ENCODE results near the gene MEPCE. TPM values are rescaled to one million over a fixed set of nuclear protein-coding genes. Genes with fewer than 3 reads are reported as not detected.

Gene MEPCE
- total and polyA plus RNA-seq, 9 of the 15 experiments (the other 6 are each of a cell fraction or from before 2014, with no cell fraction given) = 10.9 to 76.3 (median 44.1) TPM

DNA sequence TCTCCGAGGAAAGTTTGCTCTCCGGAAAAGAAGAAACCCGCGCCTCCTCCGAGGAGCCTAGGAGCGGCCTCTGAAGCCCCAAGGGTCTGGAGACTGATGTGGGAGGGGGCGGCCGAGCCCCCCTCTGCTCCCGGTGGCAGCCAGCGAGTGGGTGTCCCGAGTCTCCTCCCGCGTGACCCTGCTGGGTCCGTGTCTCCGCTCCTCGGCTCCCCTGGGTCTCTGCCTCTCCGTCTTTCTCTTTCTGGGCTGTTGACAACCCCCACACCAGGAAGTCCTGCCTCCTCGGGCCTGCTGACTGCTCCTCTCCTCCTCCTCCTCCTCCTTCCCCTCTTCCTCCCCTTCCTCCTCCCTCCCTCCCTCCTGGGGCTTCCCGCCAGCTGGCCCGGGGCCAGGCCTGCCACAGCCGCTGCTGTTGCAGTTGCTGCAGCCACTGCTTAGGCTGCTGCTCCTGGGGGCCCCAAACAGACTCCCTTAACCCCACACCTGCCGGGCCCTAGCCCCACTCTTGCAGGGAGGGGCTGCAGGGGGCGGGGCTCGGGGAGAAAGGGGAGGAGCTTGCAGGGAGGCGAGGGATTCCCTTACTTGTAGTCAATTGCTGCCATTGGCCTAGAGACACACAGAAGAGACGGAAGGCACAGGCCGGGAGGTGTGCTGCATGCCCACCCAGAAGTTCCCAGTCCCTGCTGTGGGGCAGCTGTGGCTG, 49.5 kb downstream of the MEPCE start, which contains the start of gene TSC22D4 (continued):
- TF ChIP-seq, protein P1, sequence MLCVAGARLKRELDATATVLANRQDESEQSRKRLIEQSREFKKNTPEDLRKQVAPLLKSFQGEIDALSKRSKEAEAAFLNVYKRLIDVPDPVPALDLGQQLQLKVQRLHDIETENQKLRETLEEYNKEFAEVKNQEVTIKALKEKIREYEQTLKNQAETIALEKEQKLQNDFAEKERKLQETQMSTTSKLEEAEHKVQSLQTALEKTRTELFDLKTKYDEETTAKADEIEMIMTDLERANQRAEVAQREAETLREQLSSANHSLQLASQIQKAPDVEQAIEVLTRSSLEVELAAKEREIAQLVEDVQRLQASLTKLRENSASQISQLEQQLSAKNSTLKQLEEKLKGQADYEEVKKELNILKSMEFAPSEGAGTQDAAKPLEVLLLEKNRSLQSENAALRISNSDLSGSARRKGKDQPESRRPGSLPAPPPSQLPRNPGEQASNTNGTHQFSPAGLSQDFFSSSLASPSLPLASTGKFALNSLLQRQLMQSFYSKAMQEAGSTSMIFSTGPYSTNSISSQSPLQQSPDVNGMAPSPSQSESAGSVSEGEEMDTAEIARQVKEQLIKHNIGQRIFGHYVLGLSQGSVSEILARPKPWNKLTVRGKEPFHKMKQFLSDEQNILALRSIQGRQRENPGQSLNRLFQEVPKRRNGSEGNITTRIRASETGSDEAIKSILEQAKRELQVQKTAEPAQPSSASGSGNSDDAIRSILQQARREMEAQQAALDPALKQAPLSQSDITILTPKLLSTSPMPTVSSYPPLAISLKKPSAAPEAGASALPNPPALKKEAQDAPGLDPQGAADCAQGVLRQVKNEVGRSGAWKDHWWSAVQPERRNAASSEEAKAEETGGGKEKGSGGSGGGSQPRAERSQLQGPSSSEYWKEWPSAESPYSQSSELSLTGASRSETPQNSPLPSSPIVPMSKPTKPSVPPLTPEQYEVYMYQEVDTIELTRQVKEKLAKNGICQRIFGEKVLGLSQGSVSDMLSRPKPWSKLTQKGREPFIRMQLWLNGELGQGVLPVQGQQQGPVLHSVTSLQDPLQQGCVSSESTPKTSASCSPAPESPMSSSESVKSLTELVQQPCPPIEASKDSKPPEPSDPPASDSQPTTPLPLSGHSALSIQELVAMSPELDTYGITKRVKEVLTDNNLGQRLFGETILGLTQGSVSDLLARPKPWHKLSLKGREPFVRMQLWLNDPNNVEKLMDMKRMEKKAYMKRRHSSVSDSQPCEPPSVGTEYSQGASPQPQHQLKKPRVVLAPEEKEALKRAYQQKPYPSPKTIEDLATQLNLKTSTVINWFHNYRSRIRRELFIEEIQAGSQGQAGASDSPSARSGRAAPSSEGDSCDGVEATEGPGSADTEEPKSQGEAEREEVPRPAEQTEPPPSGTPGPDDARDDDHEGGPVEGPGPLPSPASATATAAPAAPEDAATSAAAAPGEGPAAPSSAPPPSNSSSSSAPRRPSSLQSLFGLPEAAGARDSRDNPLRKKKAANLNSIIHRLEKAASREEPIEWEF (CRISPR knock-in tag; IDR thresholded peaks at IDR 0.05) = no peak
- peak; percentile 62 for TF ChIP-seq SMAD4 (CRISPR knock-in tag; conservative IDR thresholded peaks at IDR 0.05)
- no peak for TF ChIP-seq RBM17 (IDR thresholded peaks at IDR 0.05; ENCODE audit: borderline replicate concordance, low read depth, low read length)
- TF ChIP-seq, protein P2, sequence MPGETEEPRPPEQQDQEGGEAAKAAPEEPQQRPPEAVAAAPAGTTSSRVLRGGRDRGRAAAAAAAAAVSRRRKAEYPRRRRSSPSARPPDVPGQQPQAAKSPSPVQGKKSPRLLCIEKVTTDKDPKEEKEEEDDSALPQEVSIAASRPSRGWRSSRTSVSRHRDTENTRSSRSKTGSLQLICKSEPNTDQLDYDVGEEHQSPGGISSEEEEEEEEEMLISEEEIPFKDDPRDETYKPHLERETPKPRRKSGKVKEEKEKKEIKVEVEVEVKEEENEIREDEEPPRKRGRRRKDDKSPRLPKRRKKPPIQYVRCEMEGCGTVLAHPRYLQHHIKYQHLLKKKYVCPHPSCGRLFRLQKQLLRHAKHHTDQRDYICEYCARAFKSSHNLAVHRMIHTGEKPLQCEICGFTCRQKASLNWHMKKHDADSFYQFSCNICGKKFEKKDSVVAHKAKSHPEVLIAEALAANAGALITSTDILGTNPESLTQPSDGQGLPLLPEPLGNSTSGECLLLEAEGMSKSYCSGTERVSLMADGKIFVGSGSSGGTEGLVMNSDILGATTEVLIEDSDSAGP (CRISPR knock-in tag; IDR thresholded peaks at IDR 0.05) = 0 out of 2 replicates have a peak, but pooled peaks have one; percentile 28
- TF ChIP-seq KDM2B (CRISPR knock-in tag; IDR thresholded peaks at IDR 0.05) = no peak
- no peak for TF ChIP-seq SLC30A9 (CRISPR knock-in tag; IDR thresholded peaks at IDR 0.05)
- peak; percentile 62 for TF ChIP-seq MBD2 (IDR thresholded peaks at IDR 0.05; ENCODE audit: borderline replicate concordance, low read depth)
- no peak for TF ChIP-seq HNRNPUL1 (IDR thresholded peaks at IDR 0.05; ENCODE audit: low read length)
- TF ChIP-seq, protein P3, sequence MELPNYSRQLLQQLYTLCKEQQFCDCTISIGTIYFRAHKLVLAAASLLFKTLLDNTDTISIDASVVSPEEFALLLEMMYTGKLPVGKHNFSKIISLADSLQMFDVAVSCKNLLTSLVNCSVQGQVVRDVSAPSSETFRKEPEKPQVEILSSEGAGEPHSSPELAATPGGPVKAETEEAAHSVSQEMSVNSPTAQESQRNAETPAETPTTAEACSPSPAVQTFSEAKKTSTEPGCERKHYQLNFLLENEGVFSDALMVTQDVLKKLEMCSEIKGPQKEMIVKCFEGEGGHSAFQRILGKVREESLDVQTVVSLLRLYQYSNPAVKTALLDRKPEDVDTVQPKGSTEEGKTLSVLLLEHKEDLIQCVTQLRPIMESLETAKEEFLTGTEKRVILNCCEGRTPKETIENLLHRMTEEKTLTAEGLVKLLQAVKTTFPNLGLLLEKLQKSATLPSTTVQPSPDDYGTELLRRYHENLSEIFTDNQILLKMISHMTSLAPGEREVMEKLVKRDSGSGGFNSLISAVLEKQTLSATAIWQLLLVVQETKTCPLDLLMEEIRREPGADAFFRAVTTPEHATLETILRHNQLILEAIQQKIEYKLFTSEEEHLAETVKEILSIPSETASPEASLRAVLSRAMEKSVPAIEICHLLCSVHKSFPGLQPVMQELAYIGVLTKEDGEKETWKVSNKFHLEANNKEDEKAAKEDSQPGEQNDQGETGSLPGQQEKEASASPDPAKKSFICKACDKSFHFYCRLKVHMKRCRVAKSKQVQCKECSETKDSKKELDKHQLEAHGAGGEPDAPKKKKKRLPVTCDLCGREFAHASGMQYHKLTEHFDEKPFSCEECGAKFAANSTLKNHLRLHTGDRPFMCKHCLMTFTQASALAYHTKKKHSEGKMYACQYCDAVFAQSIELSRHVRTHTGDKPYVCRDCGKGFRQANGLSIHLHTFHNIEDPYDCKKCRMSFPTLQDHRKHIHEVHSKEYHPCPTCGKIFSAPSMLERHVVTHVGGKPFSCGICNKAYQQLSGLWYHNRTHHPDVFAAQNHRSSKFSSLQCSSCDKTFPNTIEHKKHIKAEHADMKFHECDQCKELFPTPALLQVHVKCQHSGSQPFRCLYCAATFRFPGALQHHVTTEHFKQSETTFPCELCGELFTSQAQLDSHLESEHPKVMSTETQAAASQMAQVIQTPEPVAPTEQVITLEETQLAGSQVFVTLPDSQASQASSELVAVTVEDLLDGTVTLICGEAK (IDR thresholded peaks at IDR 0.05) = peak; percentile 75
- TF ChIP-seq, protein P3 (CRISPR knock-in tag; IDR thresholded peaks at IDR 0.05) = no peak
- no peak for TF ChIP-seq ZNF274 (IDR thresholded peaks at IDR 0.05; ENCODE audit: borderline replicate concordance, low read depth, low read length)
- TF ChIP-seq ZNF146 (CRISPR knock-in tag; IDR thresholded peaks at IDR 0.05; ENCODE audit: unreplicated experiment) = no peak
